Measurements from ENCODE around the gene CRCP.
A peak's percentile ranks its signal among the peaks of the same experiment; 100 is the strongest.
"Not testable (repeated sequence)": the region's sequence is repeated elsewhere in the genome, so short reads cannot be mapped to it uniquely, and the experiment has no call there.

CRCP gene

DNA sequence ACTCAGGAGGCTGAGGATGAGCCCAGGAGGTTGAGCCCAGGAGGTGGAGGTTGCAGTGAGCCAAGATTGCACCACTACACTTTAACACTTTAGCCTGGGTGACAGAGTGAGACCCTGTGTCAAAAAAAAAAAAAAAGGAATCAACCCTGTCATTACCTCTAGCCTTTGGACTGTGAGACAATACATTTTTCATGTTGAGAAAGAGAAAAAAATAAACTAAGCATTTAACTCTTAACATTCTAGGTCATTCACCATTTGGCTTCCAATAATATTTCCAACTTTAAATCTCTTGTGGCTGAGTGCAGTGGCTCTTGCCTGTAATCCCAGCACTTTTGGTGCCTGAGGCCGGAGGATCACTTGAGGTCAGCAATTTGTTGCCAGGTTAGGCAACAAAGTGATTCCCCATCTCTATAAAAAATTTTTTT lies 48.6 kb downstream of the CRCP start:
- no peak for DNase-seq (ENCODE audit: low read depth)
- H3K4me3 ChIP-seq (ENCODE audit: control insufficient read depth, low read depth, low read length): no peak overlapping the region
- TF ChIP-seq, protein P1, sequence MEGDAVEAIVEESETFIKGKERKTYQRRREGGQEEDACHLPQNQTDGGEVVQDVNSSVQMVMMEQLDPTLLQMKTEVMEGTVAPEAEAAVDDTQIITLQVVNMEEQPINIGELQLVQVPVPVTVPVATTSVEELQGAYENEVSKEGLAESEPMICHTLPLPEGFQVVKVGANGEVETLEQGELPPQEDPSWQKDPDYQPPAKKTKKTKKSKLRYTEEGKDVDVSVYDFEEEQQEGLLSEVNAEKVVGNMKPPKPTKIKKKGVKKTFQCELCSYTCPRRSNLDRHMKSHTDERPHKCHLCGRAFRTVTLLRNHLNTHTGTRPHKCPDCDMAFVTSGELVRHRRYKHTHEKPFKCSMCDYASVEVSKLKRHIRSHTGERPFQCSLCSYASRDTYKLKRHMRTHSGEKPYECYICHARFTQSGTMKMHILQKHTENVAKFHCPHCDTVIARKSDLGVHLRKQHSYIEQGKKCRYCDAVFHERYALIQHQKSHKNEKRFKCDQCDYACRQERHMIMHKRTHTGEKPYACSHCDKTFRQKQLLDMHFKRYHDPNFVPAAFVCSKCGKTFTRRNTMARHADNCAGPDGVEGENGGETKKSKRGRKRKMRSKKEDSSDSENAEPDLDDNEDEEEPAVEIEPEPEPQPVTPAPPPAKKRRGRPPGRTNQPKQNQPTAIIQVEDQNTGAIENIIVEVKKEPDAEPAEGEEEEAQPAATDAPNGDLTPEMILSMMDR (IDR thresholded peaks at IDR 0.05; ENCODE audit: control insufficient read depth, insufficient read depth, low read depth, low read length, missing control alignments): no peak

GRCh38 chr7:66164356-66164755 lies 49.7 kb downstream of the CRCP start:
- H3K4me3 ChIP-seq (ENCODE audit: control insufficient read depth, low read depth, low read length): no peak overlapping the region
- no peak for DNase-seq (ENCODE audit: low read depth)
- TF ChIP-seq, protein P1 (IDR thresholded peaks at IDR 0.05; ENCODE audit: control insufficient read depth, insufficient read depth, low read depth, low read length, missing control alignments): no peak

- DNase-seq (ENCODE audit: low read depth): peak; percentile 49
- TF ChIP-seq, protein P1 (IDR thresholded peaks at IDR 0.05; ENCODE audit: control insufficient read depth, insufficient read depth, low read depth, low read length, missing control alignments): no peak
- no peak overlapping the region for H3K4me3 ChIP-seq (ENCODE audit: control insufficient read depth, low read depth, low read length)
These were observed 53.2 kb downstream of the CRCP start for GRCh38 chr7:66167773-66168387.

DNA sequence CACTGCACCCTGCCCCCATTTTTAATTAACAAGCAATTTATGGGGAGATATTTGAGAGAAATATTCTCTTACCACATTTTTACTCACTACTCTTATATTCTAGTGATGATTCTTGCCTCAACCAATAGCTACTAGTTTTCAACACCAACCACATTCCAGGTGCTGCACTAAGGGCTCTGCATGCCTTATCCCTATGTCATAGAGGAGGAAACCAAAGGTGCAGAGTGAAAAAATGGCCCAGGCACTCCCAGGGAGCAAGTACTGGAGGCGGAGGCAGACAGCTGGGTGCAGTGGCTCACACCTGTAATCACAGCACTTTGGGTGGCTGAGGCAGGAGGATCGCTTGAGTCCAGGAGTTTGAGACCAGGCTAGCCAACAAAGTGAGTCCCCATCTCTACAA lies 55.0 kb downstream of the CRCP start:
- H3K4me3 ChIP-seq (ENCODE audit: control insufficient read depth, low read depth, low read length): no peak overlapping the region
- DNase-seq (ENCODE audit: low read depth): no peak
- TF ChIP-seq, protein P1 (IDR thresholded peaks at IDR 0.05; ENCODE audit: control insufficient read depth, insufficient read depth, low read depth, low read length, missing control alignments): no peak

- H3K4me3 ChIP-seq (ENCODE audit: control insufficient read depth, low read depth, low read length): no peak overlapping the region
- DNase-seq (ENCODE audit: low read depth): no peak
- TF ChIP-seq, protein P1 (IDR thresholded peaks at IDR 0.05; ENCODE audit: control insufficient read depth, insufficient read depth, low read depth, low read length, missing control alignments): no peak
These were observed 55.9 kb downstream of the CRCP start for GRCh38 chr7:66170309-66171231.

GRCh38 chr7:66172536-66173401 lies 58.1 kb downstream of the CRCP start:
- DNase-seq (ENCODE audit: low read depth); H3K4me3 ChIP-seq (ENCODE audit: control insufficient read depth, low read depth, low read length): not testable (repeated sequence)

Measured in AG09309 (cell line).